Sigmoid colon (tissue), 4 donors: ENCODE results near the gene PER2.

ENCODE experiments used
- CTCF ChIP-seq, 4 experiments: fragments of 450-650 bp in 3 of 4; fragments of 200-600 bp in 1 of 4; IDR thresholded peaks; one replicate each; pipeline ENCODE4 v1.5.1; 2016 to 2019; ENCODE audit warnings: antibody characterized with exemption in 4 of 4, mild to moderate bottlenecking in 3 of 4, moderate library complexity in 2 of 4
- POLR2A ChIP-seq, 2 donors: fragments of 450-650 bp; IDR thresholded peaks; one replicate each; pipeline ENCODE4 v1.6.1; 2016; ENCODE audit warnings: antibody characterized with exemption in 2 of 2, mild to moderate bottlenecking in 2 of 2, moderate library complexity in 2 of 2
- POLR2AphosphoS5 ChIP-seq, 4 donors: sonication (generic); formaldehyde crosslinking; IDR thresholded peaks; one replicate each; pipeline ENCODE4 v1.6.1; 2017; ENCODE audit warnings: antibody characterized with exemption in 4 of 4

- no peak for TF ChIP-seq POLR2A (IDR thresholded peaks at IDR 0.05)
- TF ChIP-seq CTCF (IDR thresholded peaks at IDR 0.05), result no peak
- TF ChIP-seq POLR2AphosphoS5 (IDR thresholded peaks at IDR 0.05), result no peak
Observed at GRCh38 chr2:238289574-238289973, 1.2 kb upstream of the PER2 start.
